PC-9 (cell line): Measurements from ENCODE around the gene SCRN1. TPM values are rescaled to one million over a fixed set of nuclear protein-coding genes. Genes with fewer than 3 reads are reported as not detected.

Experiments
- BruUV-seq: library from RNA; stranded (reverse); fragments of 400-500 nt; replicated peaks from 2 replicates; lab custom pipeline; 2021; lab: Mats Ljungman, UMichigan
- CTCF ChIA-PET: fragments of 300-600 bp; sonication (Branson Sonifier 250); formaldehyde crosslinking; loops from one replicate; lab custom pipeline; 2022; ENCODE audit warnings: antibody characterized with exemption; lab: Charles Lee
- POLR2A ChIA-PET: fragments of 300-600 bp; sonication (Branson Sonifier 250); formaldehyde crosslinking; loops from one replicate; lab custom pipeline; 2022; ENCODE audit warnings: antibody characterized with exemption; ENCODE audit not compliant: unreplicated experiment; lab: Charles Lee
- DNase-seq, 2 experiments: peaks; one replicate each; pipeline versions ENCODE4 v3.0.0 to v3.0.0-alpha.2; 2015 to 2022; ENCODE audit warnings: mixed read lengths in 1 of 2
- H2AFZ ChIP-seq: fragments of 200-600 bp; sonication (generic); 2 replicates; pipeline ENCODE4 v1.8.1; 2017; ENCODE audit warnings: antibody characterized with exemption
- H3F3A ChIP-seq: fragments of 200-600 bp; sonication (generic); 2 replicates; pipeline ENCODE4 v1.8.1; 2017; ENCODE audit warnings: antibody characterized with exemption, mild to moderate bottlenecking, low read depth; ENCODE audit not compliant: insufficient read depth
- H3K27ac ChIP-seq: fragments of 200-600 bp; sonication (generic); 2 replicates; pipeline ENCODE4 v1.6.1; 2016; ENCODE audit warnings: mixed run types
- H3K27me3 ChIP-seq: fragments of 200-600 bp; sonication (generic); 2 replicates; pipeline ENCODE4 v1.6.1; 2016; ENCODE audit warnings: low read depth, mixed run types; ENCODE audit not compliant: insufficient read depth
- H3K36me3 ChIP-seq: fragments of 200-600 bp; sonication (generic); 2 replicates; pipeline ENCODE4 v1.6.1; 2016; ENCODE audit warnings: low read depth, mixed run types
- H3K4me1 ChIP-seq: fragments of 200-600 bp; sonication (generic); replicated peaks from 2 replicates; pipeline ENCODE4 v1.6.1; 2016; ENCODE audit warnings: mixed run types; ENCODE audit not compliant: insufficient read depth
- H3K4me2 ChIP-seq: fragments of 200-600 bp; sonication (generic); 2 replicates; pipeline ENCODE4 v1.6.1; 2017; ENCODE audit warnings: mixed run types
- H3K4me3 ChIP-seq: fragments of 200-600 bp; sonication (generic); 2 replicates; pipeline ENCODE4 v1.6.1; 2016; ENCODE audit warnings: mixed run types
- H3K79me2 ChIP-seq: fragments of 200-600 bp; sonication (generic); 2 replicates; pipeline ENCODE4 v1.6.1; 2017; ENCODE audit warnings: low read depth, mixed run types
- H3K9me2 ChIP-seq: fragments of 200-600 bp; sonication (generic); 2 replicates; pipeline ENCODE4 v1.8.1; 2017; ENCODE audit warnings: mild to moderate bottlenecking; ENCODE audit not compliant: insufficient read depth
- H3K9me3 ChIP-seq: fragments of 200-600 bp; sonication (generic); 2 replicates; pipeline ENCODE4 v1.8.1; 2016; ENCODE audit warnings: low read depth; ENCODE audit not compliant: insufficient read depth
- H4K20me1 ChIP-seq: fragments of 200-600 bp; sonication (generic); 2 replicates; pipeline ENCODE4 v1.8.1; 2017; ENCODE audit not compliant: insufficient read depth
- EZH2 ChIP-seq: fragments of 200-600 bp; sonication (generic); IDR thresholded peaks from 2 replicates; pipeline ENCODE4 v1.8.0; 2017; ENCODE audit warnings: antibody characterized with exemption, low read depth
- intact Hi-C: fragments of 100-400 bp; cut with micrococcal nuclease; formaldehyde crosslinking; loops from one replicate; pipeline ENCODE4 v1.10.0; 2022; ENCODE audit not compliant: unreplicated experiment
- total RNA-seq: library from RNA; stranded (reverse); gene quantifications from 2 replicates; pipeline ENCODE4 v1.2.3, GENCODE V29; 2021
- TF ChIP-seq, protein P1 (sequence below): fragments of 200-600 bp; sonication (generic); conservative IDR thresholded peaks from 2 replicates; pipeline ENCODE4 v1.6.1; 2017; ENCODE audit warnings: mixed run types, antibody characterized with exemption, mild to moderate bottlenecking, moderate library complexity

Gene SCRN1
- total RNA-seq, 1 experiment from 2014 or later = 94.4 TPM

DNA sequence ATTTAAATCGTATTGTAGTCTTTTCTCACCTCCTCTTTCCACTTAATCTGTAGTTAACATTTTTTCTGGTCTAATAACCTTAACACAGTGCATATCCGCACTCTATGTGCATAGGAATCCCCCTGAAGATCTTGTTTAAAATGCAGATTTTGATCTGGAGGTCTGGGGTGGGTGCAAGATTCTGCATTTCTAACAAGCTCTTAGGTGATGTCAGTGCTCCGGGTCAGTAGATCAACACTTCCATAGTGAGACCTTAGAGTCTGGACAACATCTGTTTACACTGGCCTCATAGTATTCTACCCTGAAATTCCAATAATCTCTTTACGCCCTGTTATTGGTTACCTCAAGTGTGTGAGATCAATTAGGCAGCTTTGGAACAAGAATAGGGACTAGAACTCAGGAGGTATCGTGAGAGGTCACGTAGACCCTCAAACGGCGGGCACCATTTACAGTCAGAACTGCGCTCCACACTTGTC, 38.2 kb upstream of the SCRN1 start:
- peak overlapping the region; percentile 88 for H2AFZ ChIP-seq
- H3K4me2 ChIP-seq = peak overlapping the region; percentile 93
- H3K9me2 ChIP-seq = no peaks in the 10 kb centered on the region
- no TSS peak for BruUV-seq
- ChIA-PET CTCF (interaction anchor here (0.9 kb wide), 1 partner anchor 34 kb away, joined by 3 read pairs; no protein-coding TSS in a partner anchor), POLR2A (no interaction called here)
- intact Hi-C loops = loop anchor here (2.0 to 5.0 kb wide), 5 partner anchors 107 to 420 kb away; partner anchors contain the start of genes MTURN and ZNRF2
- H3K27me3 ChIP-seq = no peaks in the 10 kb centered on the region
- H3K79me2 ChIP-seq = peaks cover 75% of the 10 kb centered on the region
- TF ChIP-seq EZH2 = no peak
- TF ChIP-seq, protein P1, sequence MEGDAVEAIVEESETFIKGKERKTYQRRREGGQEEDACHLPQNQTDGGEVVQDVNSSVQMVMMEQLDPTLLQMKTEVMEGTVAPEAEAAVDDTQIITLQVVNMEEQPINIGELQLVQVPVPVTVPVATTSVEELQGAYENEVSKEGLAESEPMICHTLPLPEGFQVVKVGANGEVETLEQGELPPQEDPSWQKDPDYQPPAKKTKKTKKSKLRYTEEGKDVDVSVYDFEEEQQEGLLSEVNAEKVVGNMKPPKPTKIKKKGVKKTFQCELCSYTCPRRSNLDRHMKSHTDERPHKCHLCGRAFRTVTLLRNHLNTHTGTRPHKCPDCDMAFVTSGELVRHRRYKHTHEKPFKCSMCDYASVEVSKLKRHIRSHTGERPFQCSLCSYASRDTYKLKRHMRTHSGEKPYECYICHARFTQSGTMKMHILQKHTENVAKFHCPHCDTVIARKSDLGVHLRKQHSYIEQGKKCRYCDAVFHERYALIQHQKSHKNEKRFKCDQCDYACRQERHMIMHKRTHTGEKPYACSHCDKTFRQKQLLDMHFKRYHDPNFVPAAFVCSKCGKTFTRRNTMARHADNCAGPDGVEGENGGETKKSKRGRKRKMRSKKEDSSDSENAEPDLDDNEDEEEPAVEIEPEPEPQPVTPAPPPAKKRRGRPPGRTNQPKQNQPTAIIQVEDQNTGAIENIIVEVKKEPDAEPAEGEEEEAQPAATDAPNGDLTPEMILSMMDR = no peak
- no peaks in the 10 kb centered on the region for H3K9me3 ChIP-seq
- H3K4me3 ChIP-seq = peak overlapping the region; percentile 75
- peaks cover 27% of the 10 kb centered on the region for H3F3A ChIP-seq
- no peak for DNase-seq
- H3K27ac ChIP-seq = peak overlapping the region; percentile 66
- no peaks in the 10 kb centered on the region for H4K20me1 ChIP-seq
- 0 out of 2 replicates have a peak, but pooled peaks cover 7% of the 10 kb centered on the region for H3K36me3 ChIP-seq
- peaks cover 56% of the 10 kb centered on the region for H3K4me1 ChIP-seq

DNA sequence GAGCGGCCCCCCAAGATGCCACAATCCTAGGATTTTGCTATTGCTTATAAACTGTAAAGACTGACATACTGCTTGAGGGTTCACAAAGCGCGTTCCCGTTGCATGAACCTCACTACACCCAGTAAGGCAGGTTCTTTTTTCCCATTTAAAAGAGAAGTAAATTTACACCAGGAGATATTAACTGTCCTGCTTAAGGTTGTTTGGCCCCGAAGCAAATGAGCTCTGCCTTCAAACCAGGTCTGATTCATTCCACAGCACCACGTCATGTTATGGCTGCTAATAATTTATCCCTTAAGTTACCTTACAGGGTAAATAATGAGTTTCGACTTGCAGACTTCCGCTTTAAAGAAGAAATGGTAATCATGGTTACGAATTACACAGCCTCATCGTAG, 37.5 kb upstream of the SCRN1 start:
- Histone ChIP-seq H3K79me2 (peaks cover 78% of the 10 kb centered on the region), H2AFZ (peak overlapping the region; percentile 88), H3K27me3 (no peaks in the 10 kb centered on the region), H3K4me2 (peak overlapping the region; percentile 93), H3K36me3 (0 out of 2 replicates have a peak, but pooled peaks cover 14% of the 10 kb centered on the region), H3K4me3 (peak overlapping the region; percentile 75), H3K9me3 (no peaks in the 10 kb centered on the region), H3K9me2 (no peaks in the 10 kb centered on the region), H3K27ac (peak overlapping the region; percentile 66), H3K4me1 (peaks cover 49% of the 10 kb centered on the region), H3F3A (peaks cover 20% of the 10 kb centered on the region), H4K20me1 (no peaks in the 10 kb centered on the region)
- intact Hi-C loops = loop anchor here (5.0 kb wide), 2 partner anchors 145 to 420 kb away; no protein-coding TSS in a partner anchor
- CTCF ChIA-PET = interaction anchor here (0.9 kb wide), 1 partner anchor 35 kb away, joined by 3 read pairs; no protein-coding TSS in a partner anchor
- TF ChIP-seq EZH2 = no peak
- TF ChIP-seq, protein P1 = no peak
- POLR2A ChIA-PET = interaction anchor here (0.7 kb wide), 1 partner anchor 107 kb away, joined by 7 read pairs; no protein-coding TSS in a partner anchor
- no TSS peak for BruUV-seq
- DNase-seq = peak in 1 of 2 experiments; percentile 84

DNA sequence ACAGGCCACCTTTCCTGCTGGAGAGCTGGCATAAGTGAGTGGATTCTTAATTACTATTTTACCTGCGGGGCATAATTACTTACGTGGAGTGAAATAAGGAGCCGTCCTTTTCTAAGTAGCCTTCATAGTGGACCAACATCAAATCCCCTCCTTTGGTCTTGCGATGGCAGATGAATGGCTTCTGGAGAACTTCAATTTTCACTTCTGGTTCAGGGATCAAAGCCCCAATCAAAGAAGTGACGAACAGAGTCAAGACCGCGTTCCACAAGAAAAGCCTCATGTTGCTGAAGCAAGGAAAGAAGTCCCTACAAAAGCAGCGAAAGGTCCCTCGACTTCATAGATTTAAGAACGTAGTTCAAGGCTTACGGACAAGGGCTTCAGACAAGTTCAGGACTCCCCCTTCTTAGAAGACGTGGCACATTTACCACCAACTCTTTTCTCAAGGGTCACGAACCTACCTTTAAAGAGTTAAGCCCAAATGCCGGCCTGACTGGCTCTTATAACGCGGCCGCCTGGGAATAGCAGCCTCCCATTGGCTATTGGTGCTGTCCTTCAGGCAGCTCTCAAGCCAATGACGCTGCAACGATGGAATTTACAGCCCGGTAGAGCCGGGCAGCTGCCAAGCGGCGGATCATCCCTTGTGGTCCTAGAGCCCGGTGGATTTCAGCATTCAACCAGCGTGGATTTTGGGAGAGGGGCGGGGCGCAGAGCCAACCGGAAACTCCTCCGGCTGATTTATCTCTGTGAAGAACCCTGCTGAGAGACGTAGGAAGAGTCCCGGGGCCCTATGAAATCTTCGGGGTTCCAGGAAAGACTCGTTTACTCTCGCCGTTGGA, 36.8 kb upstream of the SCRN1 start, which contains the start of gene FKBP14:
Gene FKBP14 (minus strand): TSS at position 474 of the 836 bp plus-strand sequence. CDS start 194 bp downstream, at position 280.
- 0 out of 2 replicates have a peak, but pooled peaks cover 14% of the 10 kb centered on the region for H3K36me3 ChIP-seq
- H3K27me3 ChIP-seq = no peaks in the 10 kb centered on the region
- no peaks in the 10 kb centered on the region for H3K9me3 ChIP-seq
- peaks cover 72% of the 10 kb centered on the region for H3K79me2 ChIP-seq
- H3K27ac ChIP-seq = peak within 1 kb of the TSS; percentile 66
- H2AFZ ChIP-seq = peak within 1 kb of the TSS; percentile 88
- H3K9me2 ChIP-seq = no peaks in the 10 kb centered on the region
- CTCF ChIA-PET = no interaction called here
- TSS peak; percentile 73 for BruUV-seq
- H3K4me3 ChIP-seq = peak within 1 kb of the TSS; percentile 75
- peaks cover 43% of the 10 kb centered on the region for H3K4me1 ChIP-seq
- peaks cover 15% of the 10 kb centered on the region for H3F3A ChIP-seq
- peak within 1 kb of the TSS; percentile 93 for H3K4me2 ChIP-seq
- no peaks in the 10 kb centered on the region for H4K20me1 ChIP-seq
- intact Hi-C loops = loop anchor here (1.0 to 5.0 kb wide), 4 partner anchors 38 to 462 kb away; no protein-coding TSS in a partner anchor
- peak; percentile 97 to 99 for DNase-seq
- POLR2A ChIA-PET = interaction anchor here (0.7 kb wide), 1 partner anchor 108 kb away, joined by 7 read pairs; no protein-coding TSS in a partner anchor
- TF ChIP-seq, protein P1 = no peak
- no peak for TF ChIP-seq EZH2
